Subcutaneous adipose tissue (tissue), 4 donors: ENCODE results near the gene RAB11FIP5. TPM values are rescaled to one million over a fixed set of nuclear protein-coding genes. Genes with fewer than 3 reads are reported as not detected.

ENCODE experiments used
- total RNA-seq, 4 donors: library from RNA; depleted of rRNA; stranded (reverse); fragments of >200 nt; gene quantifications; one replicate each; pipeline ENCODE4 v1.1.0, GENCODE V29; 2016
- TF ChIP-seq, protein P1 (sequence below): fragments of 450-650 bp; IDR thresholded peaks from one replicate; pipeline ENCODE4 v1.5.1; 2016; ENCODE audit warnings: low read depth, mild to moderate bottlenecking, control low read depth, antibody characterized with exemption, moderate library complexity

Gene RAB11FIP5
- total RNA-seq, 4 donors from 2014 or later: 12.2 to 21.1 (median 15.5) TPM

DNA sequence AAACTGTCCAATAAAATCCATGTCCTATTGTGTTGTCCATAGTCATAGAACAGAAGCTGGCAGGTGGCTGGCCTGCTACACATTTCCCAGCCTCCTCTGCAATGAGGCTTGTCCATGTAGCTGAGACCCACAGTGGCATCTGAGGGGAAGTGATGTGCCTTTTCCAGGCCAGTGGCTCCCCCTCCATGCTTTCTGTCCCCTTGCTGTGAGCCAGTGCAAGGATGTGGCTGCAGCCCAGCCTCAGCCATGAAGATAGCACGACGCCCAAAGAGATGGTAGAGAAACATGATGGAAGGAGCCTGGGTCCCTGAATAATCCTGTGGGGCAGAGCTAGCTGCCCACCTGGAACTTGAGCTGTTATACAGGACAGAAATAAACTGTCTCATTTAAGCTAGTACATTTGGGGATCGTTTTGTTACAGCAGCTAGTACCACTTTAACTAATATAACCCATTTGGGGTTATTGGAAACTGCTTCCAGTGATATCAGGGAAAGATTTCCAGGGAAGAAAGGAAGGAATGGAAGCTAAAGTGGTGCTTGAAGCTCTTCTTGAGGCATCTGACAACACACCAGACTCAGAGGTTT, 81.6 kb downstream of the RAB11FIP5 start:
- TF ChIP-seq, protein P1, sequence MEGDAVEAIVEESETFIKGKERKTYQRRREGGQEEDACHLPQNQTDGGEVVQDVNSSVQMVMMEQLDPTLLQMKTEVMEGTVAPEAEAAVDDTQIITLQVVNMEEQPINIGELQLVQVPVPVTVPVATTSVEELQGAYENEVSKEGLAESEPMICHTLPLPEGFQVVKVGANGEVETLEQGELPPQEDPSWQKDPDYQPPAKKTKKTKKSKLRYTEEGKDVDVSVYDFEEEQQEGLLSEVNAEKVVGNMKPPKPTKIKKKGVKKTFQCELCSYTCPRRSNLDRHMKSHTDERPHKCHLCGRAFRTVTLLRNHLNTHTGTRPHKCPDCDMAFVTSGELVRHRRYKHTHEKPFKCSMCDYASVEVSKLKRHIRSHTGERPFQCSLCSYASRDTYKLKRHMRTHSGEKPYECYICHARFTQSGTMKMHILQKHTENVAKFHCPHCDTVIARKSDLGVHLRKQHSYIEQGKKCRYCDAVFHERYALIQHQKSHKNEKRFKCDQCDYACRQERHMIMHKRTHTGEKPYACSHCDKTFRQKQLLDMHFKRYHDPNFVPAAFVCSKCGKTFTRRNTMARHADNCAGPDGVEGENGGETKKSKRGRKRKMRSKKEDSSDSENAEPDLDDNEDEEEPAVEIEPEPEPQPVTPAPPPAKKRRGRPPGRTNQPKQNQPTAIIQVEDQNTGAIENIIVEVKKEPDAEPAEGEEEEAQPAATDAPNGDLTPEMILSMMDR: no peak

DNA sequence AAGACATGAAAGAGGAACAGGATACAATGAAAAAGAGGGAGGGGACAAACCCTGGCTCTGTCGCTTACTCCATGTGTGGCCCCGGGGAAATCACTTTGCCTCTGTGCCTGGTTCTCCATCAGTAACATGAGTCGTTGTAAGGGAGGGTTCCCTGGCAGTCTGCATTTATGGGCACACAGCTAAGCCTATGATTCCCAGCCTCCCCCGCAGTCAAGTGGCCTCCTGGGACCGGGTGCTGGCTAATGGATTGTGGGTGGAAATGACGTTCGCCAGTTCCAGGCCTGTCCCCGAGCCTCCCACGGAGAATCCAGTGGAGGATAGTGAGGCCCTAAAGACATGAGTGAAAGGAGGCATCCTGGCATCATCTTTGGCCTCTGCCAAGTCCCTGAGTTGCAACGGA, 83.9 kb downstream of the RAB11FIP5 start:
- TF ChIP-seq, protein P1: no peak

DNA sequence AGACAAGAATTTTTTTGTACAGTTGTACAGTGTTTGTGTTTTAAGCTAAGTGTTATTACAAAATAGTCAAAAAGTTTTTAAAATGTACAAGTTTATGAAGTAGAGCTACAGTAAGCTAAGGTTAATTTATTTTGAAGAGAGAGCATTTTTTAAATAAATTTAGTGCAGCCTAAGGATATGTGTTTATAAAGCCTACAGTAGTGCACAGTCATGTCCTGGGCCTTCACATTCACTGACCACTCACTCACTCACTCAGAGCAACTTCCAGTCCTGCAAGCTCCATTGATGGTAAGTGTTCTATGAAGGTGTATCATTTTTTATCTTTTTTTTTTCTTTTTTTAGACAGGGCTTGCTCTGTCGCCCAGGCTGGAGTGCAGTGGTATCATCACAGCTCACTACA, 85.4 kb downstream of the RAB11FIP5 start:
- TF ChIP-seq, protein P1: no peak

DNA sequence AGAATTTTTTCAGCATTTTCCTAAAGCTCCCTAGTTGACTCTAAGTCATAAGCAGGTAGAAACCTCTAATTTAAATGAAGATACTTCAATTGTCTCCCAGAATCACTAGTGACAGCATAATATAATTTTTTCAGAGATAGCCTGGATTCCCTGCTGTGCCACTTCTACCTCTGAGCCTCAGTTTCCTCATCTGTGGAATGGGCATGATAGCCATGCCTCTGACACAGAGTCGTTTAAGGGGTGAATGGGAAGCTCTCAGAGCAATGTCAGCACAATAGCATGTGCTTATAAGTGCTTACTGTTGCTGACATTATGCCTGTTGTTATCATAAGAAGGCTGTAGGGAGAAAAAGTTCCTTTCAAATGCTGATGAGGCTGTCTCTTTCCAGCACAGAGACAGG, 89.3 kb downstream of the RAB11FIP5 start:
- TF ChIP-seq, protein P1: no peak

Other genes starting within 250 kb of the RAB11FIP5 start
- 10 to 100 TPM; 32.6 to 46.1 (median 38.0) TPM for gene SPR, start 225.5 kb downstream of the RAB11FIP5 start, total RNA-seq
- gene EMX1, start 195.4 kb downstream of the RAB11FIP5 start, total RNA-seq: not detected
- 1 to 10 TPM; 5.1 to 8.9 (median 7.6) TPM for gene SFXN5, start 41.2 kb downstream of the RAB11FIP5 start, total RNA-seq
- not detected for gene NOTO, start 89.6 kb upstream of the RAB11FIP5 start, total RNA-seq
- 10 to 100 TPM; 10.4 to 13.5 (median 11.0) TPM for gene SMYD5, start 101.3 kb upstream of the RAB11FIP5 start, total RNA-seq
- gene PRADC1, start 120.3 kb upstream of the RAB11FIP5 start, total RNA-seq: 10 to 100 TPM; 18.6 to 54.8 (median 27.1) TPM
- gene CCT7, start 121.4 kb upstream of the RAB11FIP5 start, total RNA-seq: 100 to 1,000 TPM; 131 to 219 (median 154) TPM
- 1 to 10 TPM in 3 of 4 donors, under 1 TPM in 1; 0.98 to 4.9 (median 2.8) TPM for gene FBXO41, start 171.5 kb upstream of the RAB11FIP5 start, total RNA-seq
- gene EGR4, start 180.6 kb upstream of the RAB11FIP5 start, total RNA-seq: not detected